Common myeloid progenitor, CD34-positive (primary cell): ENCODE results near the gene CMTR1.
A peak's percentile ranks its signal among the peaks of the same experiment; 100 is the strongest.

Experiments used
- CTCF ChIA-PET: fragments of 350-600 bp; sonication (Branson Sonifier 250); formaldehyde crosslinking; loops from one replicate; lab custom pipeline; 2021; ENCODE audit warnings: antibody characterized with exemption; lab: Charles Lee
- POLR2A ChIA-PET: fragments of 350-600 bp; sonication (Branson Sonifier 250); formaldehyde crosslinking; loops from one replicate; lab custom pipeline; 2021; ENCODE audit warnings: antibody characterized with exemption; lab: Charles Lee
- DNase-seq, 3 donors: peaks; one replicate each; pipeline versions ENCODE4 v3.0.0 to v3.0.0-alpha.2; 2013
- H3K27ac ChIP-seq, 2 experiments: 1 replicate in 1 of 2; 2 replicates in 1 of 2; pipeline ENCODE4 v1.7.0; 2013; ENCODE audit warnings: inconsistent platforms in 2 of 2, low read length in 2 of 2, mild to moderate bottlenecking in 2 of 2, low read depth in 1 of 2, moderate library complexity in 1 of 2; ENCODE audit not compliant: severe bottlenecking in 2 of 2, insufficient read depth in 1 of 2, poor library complexity in 1 of 2
- H3K27me3 ChIP-seq, 5 experiments: replicated peaks in 2 of 5; 1 replicate in 3 of 5; 2 replicates in 2 of 5; pipeline versions ENCODE4 v1.6.1 to v1.7.0; 2013; ENCODE audit warnings: low read length in 4 of 5, mild to moderate bottlenecking in 2 of 5, moderate library complexity in 2 of 5, inconsistent platforms in 1 of 5; ENCODE audit not compliant: insufficient read depth in 5 of 5, control insufficient read depth in 4 of 5
- H3K36me3 ChIP-seq, 4 experiments: 1 replicate in 2 of 4; 2 replicates in 2 of 4; pipeline versions ENCODE4 v1.6.1 to v1.7.0; 2013; ENCODE audit warnings: low read length in 3 of 4, control low read depth in 1 of 4, mild to moderate bottlenecking in 1 of 4; ENCODE audit not compliant: control insufficient read depth in 4 of 4, insufficient read depth in 4 of 4
- H3K4me1 ChIP-seq, 4 experiments: 1 replicate in 3 of 4; 2 replicates in 1 of 4; pipeline versions ENCODE4 v1.6.1 to v1.7.1; 2013; ENCODE audit warnings: low read length in 3 of 4, mild to moderate bottlenecking in 3 of 4, control low read depth in 1 of 4, inconsistent platforms in 1 of 4, moderate library complexity in 1 of 4; ENCODE audit not compliant: control insufficient read depth in 4 of 4, insufficient read depth in 4 of 4; ENCODE audit errors: control extremely low read depth in 1 of 4
- H3K4me3 ChIP-seq, 7 experiments: 1 replicate in 4 of 7; 2 replicates in 3 of 7; pipeline versions ENCODE4 v1.5.1 to v1.7.0; 2013; ENCODE audit warnings: mild to moderate bottlenecking in 7 of 7, low read length in 6 of 7, moderate library complexity in 6 of 7, inconsistent platforms in 2 of 7, low read depth in 2 of 7, control low read depth in 1 of 7; ENCODE audit not compliant: insufficient read depth in 4 of 7, control insufficient read depth in 1 of 7; ENCODE audit errors: extremely low read depth in 1 of 7
- H3K9me3 ChIP-seq, 5 experiments: 1 replicate in 4 of 5; 2 replicates in 1 of 5; pipeline versions ENCODE4 v1.6.1 to v1.7.1; 2013; ENCODE audit warnings: low read length in 4 of 5, mild to moderate bottlenecking in 2 of 5, inconsistent platforms in 1 of 5, low read depth in 1 of 5, moderate library complexity in 1 of 5; ENCODE audit not compliant: control insufficient read depth in 4 of 5, insufficient read depth in 2 of 5; ENCODE audit errors: control extremely low read depth in 1 of 5
- WGBS: methylation state at CpG from one replicate; pipeline ENCODE4 v1.1.5; 2013; ENCODE audit not compliant: insufficient coverage; 5-methylcytosine and 5-hydroxymethylcytosine counted together

CMTR1 gene

GRCh38 chr6:37519461-37519860 is 86.4 kb downstream of the CMTR1 start:
- H3K9me3 ChIP-seq = peaks cover 0 to 6% (median 0%) of the 10 kb centered on the region in 5 experiments
- CTCF ChIA-PET = interaction anchor here (1.3 kb wide), 1 partner anchor 16 kb away, joined by 5 read pairs; no protein-coding TSS in a partner anchor
- H3K4me3 ChIP-seq = no peak overlapping the region
- WGBS = 83% methylated on average over 2 of the region's 5 CpGs
- peaks cover 10 to 51% (median 47%) of the 10 kb centered on the region in 4 experiments for H3K4me1 ChIP-seq
- H3K36me3 ChIP-seq = no peaks in the 10 kb centered on the region
- no peak for DNase-seq
- no peak overlapping the region for H3K27ac ChIP-seq
- peaks cover 0 to 56% (median 8%) of the 10 kb centered on the region in 5 experiments for H3K27me3 ChIP-seq
- POLR2A ChIA-PET = no interaction called here

DNA sequence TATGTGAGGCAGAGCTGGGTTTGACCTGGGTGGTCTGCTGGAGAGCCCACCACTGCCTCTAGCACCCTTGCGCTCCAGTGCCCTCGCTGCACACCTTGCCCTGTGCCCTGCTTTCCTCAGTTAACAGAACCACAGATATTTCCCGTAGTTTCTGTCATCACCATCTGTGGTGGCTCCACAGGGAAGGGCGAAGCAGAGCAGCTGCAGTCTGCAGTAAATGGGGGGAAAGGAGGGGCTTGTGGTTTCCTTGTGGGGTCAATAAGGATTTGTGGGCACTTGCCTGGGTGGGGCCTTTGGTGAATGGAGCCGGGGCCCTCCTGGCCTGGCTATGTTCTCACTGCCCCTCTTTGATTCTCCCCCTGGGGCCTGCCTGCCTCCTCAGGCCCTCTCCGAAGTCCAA is 87.9 kb downstream of the CMTR1 start:
- ChIA-PET POLR2A (no interaction called here), CTCF (no interaction called here)
- H3K9me3 ChIP-seq = peaks cover 0 to 6% (median 0%) of the 10 kb centered on the region in 5 experiments
- DNase-seq = peak in 2 of 3 donors; percentile 78 to 85
- H3K27me3 ChIP-seq = peaks cover 0 to 63% (median 12%) of the 10 kb centered on the region in 5 experiments
- no peaks in the 10 kb centered on the region for H3K36me3 ChIP-seq
- WGBS = 23% methylated on average over 3 of the region's 6 CpGs
- H3K4me1 ChIP-seq = peaks cover 7 to 41% (median 37%) of the 10 kb centered on the region in 4 experiments
- no peak overlapping the region for H3K27ac ChIP-seq
- H3K4me3 ChIP-seq = no peak overlapping the region

DNA sequence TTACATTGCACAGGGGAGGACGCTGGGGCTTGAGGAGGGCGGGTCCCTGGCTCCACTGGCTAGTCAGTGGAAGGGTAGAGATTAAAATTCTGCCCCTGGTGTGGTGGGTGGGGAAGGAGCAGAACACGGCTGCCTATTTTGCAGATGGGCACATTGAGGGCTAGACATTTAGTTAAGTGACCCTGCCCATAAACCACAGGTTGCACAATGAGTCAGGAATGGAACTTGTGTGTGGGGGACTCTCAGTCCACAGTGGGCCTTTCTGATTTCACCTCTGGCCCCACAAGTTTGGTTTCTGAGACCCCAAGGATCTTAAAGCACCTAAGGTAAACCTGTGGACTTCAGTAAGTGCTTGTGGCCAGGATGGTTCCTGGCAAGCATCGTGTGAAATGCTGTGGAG is 88.7 kb downstream of the CMTR1 start:
- POLR2A ChIA-PET = no interaction called here
- DNase-seq = no peak
- Histone ChIP-seq H3K27me3 (peaks cover 0 to 66% (median 13%) of the 10 kb centered on the region in 5 experiments), H3K27ac (no peak overlapping the region), H3K36me3 (no peaks in the 10 kb centered on the region), H3K9me3 (peaks cover 0 to 6% (median 0%) of the 10 kb centered on the region in 5 experiments), H3K4me3 (no peak overlapping the region), H3K4me1 (peaks cover 7 to 34% (median 29%) of the 10 kb centered on the region in 4 experiments)
- WGBS = 67% methylated on average over 4 of the region's 4 CpGs
- CTCF ChIA-PET = interaction anchor here (1.0 kb wide), 1 partner anchor 21 kb away, joined by 4 read pairs; no protein-coding TSS in a partner anchor

- Histone ChIP-seq H3K36me3 (no peaks in the 10 kb centered on the region), H3K4me1 (peaks cover 2 to 22% (median 18%) of the 10 kb centered on the region in 4 experiments), H3K27me3 (peaks cover 0 to 78% (median 21%) of the 10 kb centered on the region in 5 experiments), H3K27ac (no peak overlapping the region), H3K9me3 (peaks cover 0 to 6% (median 0%) of the 10 kb centered on the region in 5 experiments), H3K4me3 (no peak overlapping the region)
- 100% methylated on average over 1 of the region's 3 CpGs for WGBS
- ChIA-PET POLR2A (no interaction called here), CTCF (interaction anchor here (1.0 to 1.2 kb wide), 2 partner anchors 20 to 37 kb away, joined by 3 to 4 read pairs; no protein-coding TSS in a partner anchor)
- no peak for DNase-seq
Measured at GRCh38 chr6:37522836-37523235, 89.8 kb downstream of the CMTR1 start.

DNA sequence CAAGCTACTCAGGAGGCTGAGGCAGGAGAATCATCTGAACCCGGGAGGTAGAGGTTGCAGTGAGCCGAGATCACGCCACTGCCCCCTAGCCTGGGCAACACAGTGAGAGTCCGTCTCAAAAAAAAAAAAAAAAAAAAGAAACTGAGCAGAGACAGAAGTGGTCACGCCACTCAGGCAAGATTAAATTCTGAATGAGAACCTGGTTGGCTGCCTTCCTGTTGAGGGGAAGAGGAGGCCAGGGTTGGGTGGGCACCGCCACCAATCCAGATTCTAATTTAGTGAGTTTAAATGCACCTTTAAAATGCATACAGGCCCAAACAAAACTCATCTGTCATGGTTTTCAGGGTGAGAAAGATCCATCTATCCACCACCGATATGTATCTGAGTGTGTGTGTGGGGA is 90.4 kb downstream of the CMTR1 start:
- CTCF ChIA-PET = interaction anchor here (1.2 kb wide), 1 partner anchor 37 kb away, joined by 3 read pairs; no protein-coding TSS in a partner anchor
- H3K27me3 ChIP-seq = peaks cover 0 to 77% (median 23%) of the 10 kb centered on the region in 5 experiments
- H3K27ac ChIP-seq = no peak overlapping the region

DNA sequence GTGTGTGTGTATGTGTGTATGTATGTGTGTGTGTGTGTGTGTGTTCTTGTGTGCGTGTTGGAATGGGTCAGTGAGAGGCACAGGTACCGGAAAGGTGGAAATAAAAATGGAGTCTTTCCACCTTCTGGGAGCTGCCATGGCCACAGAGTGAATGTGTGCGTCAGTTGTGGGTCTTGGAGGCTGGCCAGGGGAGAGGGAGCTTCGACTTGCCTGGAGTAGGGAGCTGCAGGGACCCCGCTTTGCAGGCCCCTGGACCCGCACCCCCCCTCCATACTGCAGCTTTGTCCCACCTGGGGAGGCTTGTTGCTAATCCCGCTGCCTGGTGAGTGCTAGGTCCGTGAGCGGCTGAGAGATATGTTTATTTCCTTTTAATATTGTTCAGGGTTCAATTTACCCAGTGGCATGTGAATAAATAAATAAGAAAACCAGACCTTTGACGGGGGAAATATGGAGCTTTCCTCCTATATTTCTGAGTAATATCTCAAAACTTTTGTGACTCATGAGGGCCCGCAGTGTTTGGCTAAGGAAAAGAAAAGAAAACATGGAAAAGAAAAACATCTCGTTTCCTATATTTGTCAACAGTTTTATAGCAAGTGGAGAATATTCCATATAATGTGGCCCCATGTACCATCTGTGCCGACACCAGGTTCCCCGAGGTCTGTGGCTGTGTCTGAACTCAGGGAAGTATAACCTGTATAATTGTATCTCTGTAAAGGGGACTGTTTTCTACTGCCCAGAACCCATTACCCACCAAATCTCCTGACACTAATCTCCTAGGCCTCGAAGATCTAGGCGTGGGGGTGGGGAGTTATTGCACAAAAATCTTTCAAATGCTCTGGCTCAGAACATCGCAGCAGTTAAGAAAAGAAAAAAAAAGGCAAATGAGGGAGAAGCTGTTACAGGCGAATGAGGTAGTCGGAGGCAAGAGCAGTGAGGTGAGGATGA is 91.3 kb downstream of the CMTR1 start:
- H3K4me1 ChIP-seq = peaks cover 0 to 16% (median 11%) of the 10 kb centered on the region in 4 experiments
- no peak for DNase-seq
- no peak overlapping the region for H3K27ac ChIP-seq
- ChIA-PET CTCF (interaction anchor here (0.9 kb wide), 1 partner anchor 24 kb away, joined by 3 read pairs; no protein-coding TSS in a partner anchor), POLR2A (interaction anchor here (1.0 kb wide), 1 partner anchor 10 kb away, joined by 3 read pairs; no protein-coding TSS in a partner anchor)
- H3K4me3 ChIP-seq = no peak overlapping the region
- H3K27me3 ChIP-seq = peaks cover 0 to 77% (median 27%) of the 10 kb centered on the region in 5 experiments
- 100% methylated on average over 5 of the region's 19 CpGs for WGBS
- no peaks in the 10 kb centered on the region for H3K36me3 ChIP-seq
- peaks cover 0 to 3% (median 0%) of the 10 kb centered on the region in 5 experiments for H3K9me3 ChIP-seq

More for the DNA sequence above, 90.4 kb downstream of the CMTR1 start:
- POLR2A ChIA-PET = no interaction called here
- no peak overlapping the region for H3K4me3 ChIP-seq
- peaks cover 0 to 16% (median 12%) of the 10 kb centered on the region in 4 experiments for H3K4me1 ChIP-seq
- H3K9me3 ChIP-seq = peaks cover 0 to 6% (median 0%) of the 10 kb centered on the region in 5 experiments
- no peaks in the 10 kb centered on the region for H3K36me3 ChIP-seq
- 83% methylated on average over 3 of the region's 7 CpGs for WGBS
- no peak for DNase-seq
